Breast epithelium (tissue), 4 donors: ENCODE measurements around the gene STAB2. TPM values are rescaled to one million over a fixed set of nuclear protein-coding genes. Genes with fewer than 3 reads are reported as not detected.

Source experiments
- DNase-seq, 2 donors: peaks; one replicate each; pipeline ENCODE4 v3.0.0-alpha.2; 2019; ENCODE audit warnings: low spot score in 2 of 2
- H3K27ac ChIP-seq, 2 donors: fragments of 200-600 bp; sonication (generic) in 1 of 2; one replicate each; pipeline ENCODE4 v1.5.1; 2016 to 2019; ENCODE audit warnings: mild to moderate bottlenecking in 1 of 2
- H3K27me3 ChIP-seq, 2 donors: fragments of 200-600 bp; sonication (generic) in 1 of 2; one replicate each; pipeline versions ENCODE4 v1.5.1 to v1.6.0; 2017 to 2019; ENCODE audit warnings: control low read depth in 1 of 2, mild to moderate bottlenecking in 1 of 2
- H3K36me3 ChIP-seq: fragments of 200-600 bp; one replicate; pipeline ENCODE4 v1.5.1; 2019
- H3K4me1 ChIP-seq, 2 donors: fragments of 200-600 bp; sonication (generic); one replicate each; pipeline ENCODE4 v1.5.1; 2016 to 2019; ENCODE audit warnings: control low read depth in 1 of 2
- H3K4me3 ChIP-seq, 3 donors: fragments of 200-600 bp; sonication (generic); 1 replicate in 2 of 3; 2 replicates in 1 of 3; pipeline ENCODE4 v1.5.1; 2016 to 2019; ENCODE audit warnings: mild to moderate bottlenecking in 3 of 3, moderate library complexity in 2 of 3
- H3K9me3 ChIP-seq, 2 donors: fragments of 200-600 bp; sonication (generic) in 1 of 2; one replicate each; pipeline ENCODE4 v1.5.1; 2016 to 2019; ENCODE audit warnings: control low read depth in 1 of 2
- POLR2A ChIP-seq: fragments of 450-650 bp; IDR thresholded peaks from one replicate; pipeline ENCODE4 v1.6.1; 2016; ENCODE audit warnings: antibody characterized with exemption, mild to moderate bottlenecking, moderate library complexity
- POLR2AphosphoS5 ChIP-seq, 3 donors: sonication (generic); formaldehyde crosslinking; IDR thresholded peaks; one replicate each; pipeline ENCODE4 v1.6.1; 2017; ENCODE audit warnings: antibody characterized with exemption in 3 of 3
- intact Hi-C: fragments of 100-400 bp; cut with DNase I; formaldehyde crosslinking; loops from one replicate; pipeline ENCODE4 v1.15.1; 2023; ENCODE audit warnings: low total_unique reads
- total RNA-seq, 3 donors: library from RNA; depleted of rRNA; stranded (reverse); fragments of >200 nt; gene quantifications; one replicate each; pipeline ENCODE4 v1.1.0, GENCODE V29; 2016
- TF ChIP-seq, protein P1 (sequence below), 3 donors: fragments of 450-650 bp; IDR thresholded peaks; one replicate each; pipeline ENCODE4 v1.5.1; 2016 to 2017; ENCODE audit warnings: antibody characterized with exemption in 3 of 3, mild to moderate bottlenecking in 3 of 3, moderate library complexity in 3 of 3

Gene STAB2
- total RNA-seq, 3 donors from 2014 or later: under 0.01 to 2.5 (median 0.16) TPM

DNA sequence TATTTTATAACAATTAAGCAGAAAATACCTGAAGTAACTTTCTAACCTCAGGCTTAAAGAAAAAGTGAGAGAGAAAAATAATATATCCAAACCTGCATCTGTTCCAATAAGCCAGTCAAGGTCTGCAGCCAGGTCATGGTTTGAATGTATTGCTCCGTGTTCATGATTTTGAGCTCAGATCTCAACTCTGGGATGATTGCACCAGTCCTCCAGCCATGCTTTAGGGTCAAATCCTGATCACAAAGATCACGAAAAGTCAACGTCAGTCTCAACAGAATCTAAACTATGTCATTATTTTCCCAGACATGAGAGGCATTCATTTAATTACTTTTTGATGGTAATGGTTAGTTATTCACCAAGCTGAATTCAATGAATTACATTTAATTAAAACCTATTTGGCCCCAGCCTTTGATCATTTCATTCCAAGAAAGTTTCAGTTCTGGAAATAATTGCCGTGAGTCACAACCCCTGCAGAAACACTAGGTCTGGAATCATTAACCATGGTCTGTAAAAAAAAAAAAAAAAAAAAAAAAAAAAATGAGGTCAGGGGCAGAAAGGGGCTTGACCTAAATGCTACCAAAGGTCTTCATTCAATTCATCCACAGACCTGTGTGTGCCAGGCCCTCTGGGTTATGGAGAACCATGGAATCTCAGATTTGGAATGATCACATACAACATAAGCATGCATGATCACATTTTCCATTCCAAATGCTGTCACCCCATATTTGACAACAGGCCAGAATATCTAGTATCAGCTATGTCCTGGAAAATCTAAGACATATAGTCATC lies 198.4 kb downstream of the STAB2 start:
- no peaks in the 10 kb centered on the region for H3K27me3 ChIP-seq
- H3K27ac ChIP-seq: peak overlapping the region in 1 of 2 donors; percentile 71
- H3K4me1 ChIP-seq: no peaks in the 10 kb centered on the region
- no peak overlapping the region for H3K4me3 ChIP-seq
- H3K36me3 ChIP-seq: no peaks in the 10 kb centered on the region
- H3K9me3 ChIP-seq: no peaks in the 10 kb centered on the region
- intact Hi-C loops: no loop called here
- DNase-seq: no peak
- TF ChIP-seq POLR2A: no peak
- no peak for TF ChIP-seq POLR2AphosphoS5 (IDR thresholded peaks at IDR 0.05)
- TF ChIP-seq, protein P1, sequence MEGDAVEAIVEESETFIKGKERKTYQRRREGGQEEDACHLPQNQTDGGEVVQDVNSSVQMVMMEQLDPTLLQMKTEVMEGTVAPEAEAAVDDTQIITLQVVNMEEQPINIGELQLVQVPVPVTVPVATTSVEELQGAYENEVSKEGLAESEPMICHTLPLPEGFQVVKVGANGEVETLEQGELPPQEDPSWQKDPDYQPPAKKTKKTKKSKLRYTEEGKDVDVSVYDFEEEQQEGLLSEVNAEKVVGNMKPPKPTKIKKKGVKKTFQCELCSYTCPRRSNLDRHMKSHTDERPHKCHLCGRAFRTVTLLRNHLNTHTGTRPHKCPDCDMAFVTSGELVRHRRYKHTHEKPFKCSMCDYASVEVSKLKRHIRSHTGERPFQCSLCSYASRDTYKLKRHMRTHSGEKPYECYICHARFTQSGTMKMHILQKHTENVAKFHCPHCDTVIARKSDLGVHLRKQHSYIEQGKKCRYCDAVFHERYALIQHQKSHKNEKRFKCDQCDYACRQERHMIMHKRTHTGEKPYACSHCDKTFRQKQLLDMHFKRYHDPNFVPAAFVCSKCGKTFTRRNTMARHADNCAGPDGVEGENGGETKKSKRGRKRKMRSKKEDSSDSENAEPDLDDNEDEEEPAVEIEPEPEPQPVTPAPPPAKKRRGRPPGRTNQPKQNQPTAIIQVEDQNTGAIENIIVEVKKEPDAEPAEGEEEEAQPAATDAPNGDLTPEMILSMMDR (IDR thresholded peaks at IDR 0.05): no peak

DNA sequence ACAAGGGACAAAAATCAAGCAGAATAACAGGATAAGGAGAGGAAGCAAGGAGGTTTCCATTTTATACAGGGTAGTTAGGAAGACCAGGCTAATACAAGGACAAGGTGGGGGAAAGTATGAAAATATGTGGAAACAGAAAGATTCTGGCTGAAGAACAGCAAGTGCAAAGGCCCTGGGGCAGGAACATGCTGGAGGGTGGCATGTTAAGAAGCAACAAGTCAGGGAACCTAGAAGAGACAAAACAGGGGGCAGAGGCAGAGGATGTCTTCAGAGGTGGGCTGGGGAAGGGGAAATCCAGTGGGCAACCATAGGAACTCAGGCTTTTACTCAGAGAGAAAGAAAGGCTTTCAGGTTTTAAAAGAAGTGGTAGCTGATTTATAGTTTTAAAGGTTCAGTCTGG lies 199.1 kb downstream of the STAB2 start:
- no peak for DNase-seq
- Histone ChIP-seq H3K36me3 (no peaks in the 10 kb centered on the region), H3K27ac (no peak overlapping the region), H3K27me3 (no peaks in the 10 kb centered on the region), H3K4me3 (no peak overlapping the region), H3K9me3 (no peaks in the 10 kb centered on the region), H3K4me1 (no peaks in the 10 kb centered on the region)
- intact Hi-C loops: no loop called here
- TF ChIP-seq POLR2AphosphoS5 (IDR thresholded peaks at IDR 0.05) (no peak), POLR2A (no peak)
- TF ChIP-seq, protein P1 (IDR thresholded peaks at IDR 0.05): no peak

GRCh38 chr12:103791350-103791920 lies 204.4 kb downstream of the STAB2 start:
- intact Hi-C loops: no loop called here
- no peak overlapping the region for H3K4me3 ChIP-seq
- no peaks in the 10 kb centered on the region for H3K27me3 ChIP-seq
- DNase-seq: no peak
- H3K36me3 ChIP-seq: no peaks in the 10 kb centered on the region
- H3K4me1 ChIP-seq: no peaks in the 10 kb centered on the region
- no peaks in the 10 kb centered on the region for H3K9me3 ChIP-seq
- H3K27ac ChIP-seq: no peak overlapping the region
- TF ChIP-seq, protein P1 (IDR thresholded peaks at IDR 0.05): no peak
- TF ChIP-seq POLR2AphosphoS5 (IDR thresholded peaks at IDR 0.05): no peak
- TF ChIP-seq POLR2A: no peak

GRCh38 chr12:103793046-103793445 lies 206.0 kb downstream of the STAB2 start:
- Histone ChIP-seq H3K9me3 (no peaks in the 10 kb centered on the region), H3K27me3 (no peaks in the 10 kb centered on the region), H3K4me1 (no peaks in the 10 kb centered on the region), H3K36me3 (no peaks in the 10 kb centered on the region), H3K4me3 (no peak overlapping the region), H3K27ac (no peak overlapping the region)
- TF ChIP-seq, protein P1 (IDR thresholded peaks at IDR 0.05): no peak
- TF ChIP-seq POLR2A (no peak), POLR2AphosphoS5 (IDR thresholded peaks at IDR 0.05) (no peak)
- intact Hi-C loops: no loop called here
- no peak for DNase-seq

DNA sequence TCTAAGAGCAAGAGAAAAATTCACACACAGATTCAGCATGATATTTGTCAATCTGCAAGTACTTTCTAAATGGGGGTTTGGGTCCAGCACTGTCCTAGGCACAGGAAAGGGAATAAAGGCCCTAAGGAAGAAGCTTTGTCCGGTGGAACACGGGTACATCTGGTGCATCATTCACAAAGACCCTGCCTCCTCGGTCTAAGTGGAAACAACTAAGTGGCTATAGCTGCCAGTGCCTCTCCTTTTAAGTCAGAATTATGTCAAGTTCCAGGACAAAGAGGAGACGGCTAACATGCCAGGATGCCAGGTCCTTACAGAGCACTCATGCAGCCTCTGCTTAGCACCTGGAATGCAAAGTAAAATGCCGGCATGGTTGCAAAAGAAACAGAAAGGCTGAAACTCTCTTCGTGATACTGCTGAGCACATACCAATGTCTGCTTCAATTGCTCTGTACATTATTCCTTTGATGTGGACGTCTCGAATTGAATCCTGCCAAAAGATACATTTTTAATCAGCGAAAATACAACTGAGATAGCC lies 206.5 kb downstream of the STAB2 start:
- Histone ChIP-seq H3K4me1 (no peaks in the 10 kb centered on the region), H3K4me3 (no peak overlapping the region), H3K27ac (no peak overlapping the region), H3K9me3 (no peaks in the 10 kb centered on the region), H3K27me3 (no peaks in the 10 kb centered on the region), H3K36me3 (no peaks in the 10 kb centered on the region)
- no peak for DNase-seq
- no peak for TF ChIP-seq POLR2AphosphoS5 (IDR thresholded peaks at IDR 0.05)
- no peak for TF ChIP-seq POLR2A
- TF ChIP-seq, protein P1 (IDR thresholded peaks at IDR 0.05): no peak
- intact Hi-C loops: no loop called here
